HFF-Myc (cell line): ENCODE data around the gene PCGF1.

Experiments used
- DNase-seq: peaks from one replicate; pipeline ENCODE4 v3.0.0-alpha.2; 2011; ENCODE audit warnings: low read depth; ENCODE audit errors: extremely low read depth
- H3K4me3 ChIP-seq: replicated peaks from 2 replicates; pipeline ENCODE4 v1.5.1; 2011; ENCODE audit warnings: low read depth, mild to moderate bottlenecking, control low read depth, low read length
- TF ChIP-seq, protein P1 (sequence below): IDR thresholded peaks from 2 replicates; pipeline ENCODE4 v1.5.1; 2012; ENCODE audit warnings: mild to moderate bottlenecking, low read depth, low read length, control low read depth; ENCODE audit errors: missing control alignments

The PCGF1 gene

DNA sequence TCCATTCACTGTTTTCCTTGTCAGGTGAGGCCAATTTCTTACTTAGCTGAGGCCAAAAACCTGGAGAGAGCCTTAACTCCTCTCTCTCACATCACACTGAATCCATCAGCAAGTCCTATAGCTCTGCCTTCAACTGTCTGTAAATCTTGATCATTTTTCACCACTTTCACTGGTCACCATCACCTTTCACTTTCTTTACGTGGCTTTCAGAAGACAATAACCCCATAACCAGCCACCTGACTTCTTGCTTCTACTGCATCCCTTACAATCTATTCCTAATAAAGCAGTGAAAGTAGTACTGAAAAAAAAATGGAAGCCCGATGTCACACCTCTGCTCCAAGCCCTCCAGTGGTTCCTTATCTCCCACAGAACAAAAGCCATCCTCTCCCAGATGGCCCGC lies 38.5 kb upstream of the PCGF1 start:
- no peak overlapping the region for H3K4me3 ChIP-seq
- no peak for DNase-seq
- TF ChIP-seq, protein P1, sequence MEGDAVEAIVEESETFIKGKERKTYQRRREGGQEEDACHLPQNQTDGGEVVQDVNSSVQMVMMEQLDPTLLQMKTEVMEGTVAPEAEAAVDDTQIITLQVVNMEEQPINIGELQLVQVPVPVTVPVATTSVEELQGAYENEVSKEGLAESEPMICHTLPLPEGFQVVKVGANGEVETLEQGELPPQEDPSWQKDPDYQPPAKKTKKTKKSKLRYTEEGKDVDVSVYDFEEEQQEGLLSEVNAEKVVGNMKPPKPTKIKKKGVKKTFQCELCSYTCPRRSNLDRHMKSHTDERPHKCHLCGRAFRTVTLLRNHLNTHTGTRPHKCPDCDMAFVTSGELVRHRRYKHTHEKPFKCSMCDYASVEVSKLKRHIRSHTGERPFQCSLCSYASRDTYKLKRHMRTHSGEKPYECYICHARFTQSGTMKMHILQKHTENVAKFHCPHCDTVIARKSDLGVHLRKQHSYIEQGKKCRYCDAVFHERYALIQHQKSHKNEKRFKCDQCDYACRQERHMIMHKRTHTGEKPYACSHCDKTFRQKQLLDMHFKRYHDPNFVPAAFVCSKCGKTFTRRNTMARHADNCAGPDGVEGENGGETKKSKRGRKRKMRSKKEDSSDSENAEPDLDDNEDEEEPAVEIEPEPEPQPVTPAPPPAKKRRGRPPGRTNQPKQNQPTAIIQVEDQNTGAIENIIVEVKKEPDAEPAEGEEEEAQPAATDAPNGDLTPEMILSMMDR: no peak

GRCh38 chr2:74544634-74545033 lies 37.1 kb upstream of the PCGF1 start:
- no peak overlapping the region for H3K4me3 ChIP-seq
- TF ChIP-seq, protein P1: peak; percentile 6
- DNase-seq: no peak

- no peak overlapping the region for H3K4me3 ChIP-seq
- DNase-seq: no peak
- TF ChIP-seq, protein P1: no peak
Observed at GRCh38 chr2:74542978-74543377, 35.5 kb upstream of the PCGF1 start.

DNA sequence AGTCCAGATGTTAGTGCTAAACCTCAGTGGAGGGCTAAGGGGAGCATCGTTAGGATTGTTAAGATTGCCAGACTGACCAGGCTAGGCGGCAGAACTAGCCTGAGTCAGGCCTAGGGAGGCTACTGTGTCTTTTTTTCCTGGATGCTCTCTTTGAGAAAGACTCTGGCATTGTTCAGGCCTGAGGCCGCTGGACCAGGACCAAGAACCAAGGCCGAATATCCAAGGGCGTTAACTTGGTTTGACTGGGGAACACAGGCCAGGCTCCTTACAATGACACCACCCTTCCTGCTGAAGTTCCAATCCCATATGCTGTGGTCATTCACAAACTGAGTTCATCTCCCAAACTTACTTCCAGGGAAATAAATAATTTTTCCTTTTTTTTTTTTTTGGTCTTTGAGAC lies 32.8 kb upstream of the PCGF1 start:
- TF ChIP-seq, protein P1: no peak
- DNase-seq: no peak
- no peak overlapping the region for H3K4me3 ChIP-seq

GRCh38 chr2:74538881-74539339 lies 31.4 kb upstream of the PCGF1 start:
- H3K4me3 ChIP-seq: no peak overlapping the region
- TF ChIP-seq, protein P1: no peak
- no peak for DNase-seq

DNA sequence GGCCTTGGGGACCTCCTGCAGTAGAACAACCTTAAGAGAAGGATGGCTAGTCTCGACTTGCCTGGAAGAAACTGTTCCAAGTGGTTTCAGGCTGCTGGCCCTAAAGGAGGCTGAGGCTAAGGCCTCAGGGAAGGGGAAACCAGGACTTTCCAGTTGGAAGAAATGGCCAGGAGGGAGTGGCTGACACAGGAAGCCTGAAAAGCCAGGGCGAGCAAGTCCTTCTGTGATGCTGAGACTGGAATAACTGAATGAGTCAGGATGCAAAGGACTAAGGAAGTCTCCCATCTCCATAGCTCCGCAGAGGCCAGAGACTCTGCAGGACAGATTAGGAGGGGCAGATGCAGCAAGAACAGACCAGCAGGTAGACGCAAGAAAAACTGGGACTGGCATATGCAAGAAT lies 29.6 kb upstream of the PCGF1 start:
- DNase-seq: no peak
- H3K4me3 ChIP-seq: no peak overlapping the region

More for the DNA sequence above, 29.6 kb upstream of the PCGF1 start:
- TF ChIP-seq, protein P1: no peak
